GM21619 (cell line): Measurements from ENCODE around the gene RIC8B.
A peak's percentile ranks its signal among the peaks of the same experiment; 100 is the strongest.
"Not testable (repeated sequence)": the region's sequence is repeated elsewhere in the genome, so short reads cannot be mapped to it uniquely, and the experiment has no call there.

Experiments
- ATAC-seq: cut with Tn5 transposase; IDR thresholded peaks from one replicate; pipeline ENCODE4 v1.9.1; 2021; ENCODE audit not compliant: unreplicated experiment

Gene RIC8B

GRCh38 chr12:106774005-106774807 lies at the start of gene RIC8B:
RIC8B (plus strand) TSS chr12:106774682; CDS start chr12:106774746, 64 bp downstream.
- ATAC-seq: peak; percentile 88

- no peak for ATAC-seq
Observed at GRCh38 chr12:106724934-106725333, 49.5 kb upstream of the RIC8B start.

GRCh38 chr12:106726603-106727202 lies 47.8 kb upstream of the RIC8B start:
- not testable (repeated sequence) for ATAC-seq

GRCh38 chr12:106729611-106730010 lies 44.9 kb upstream of the RIC8B start:
- ATAC-seq: no peak

- ATAC-seq: no peak
Observed at GRCh38 chr12:106732890-106733289, 41.6 kb upstream of the RIC8B start.

GRCh38 chr12:106733660-106734059 lies 40.8 kb upstream of the RIC8B start:
- ATAC-seq: no peak

- ATAC-seq: no peak
Observed at GRCh38 chr12:106736051-106736957, 38.2 kb upstream of the RIC8B start.

GRCh38 chr12:106739318-106739717 lies 35.2 kb upstream of the RIC8B start:
- no peak for ATAC-seq

- no peak for ATAC-seq
Observed at GRCh38 chr12:106739815-106740530, 34.5 kb upstream of the RIC8B start.

GRCh38 chr12:106740818-106741217 lies 33.7 kb upstream of the RIC8B start:
- no peak for ATAC-seq

- no peak for ATAC-seq
Observed at GRCh38 chr12:106741247-106741646, 33.2 kb upstream of the RIC8B start.

- no peak for ATAC-seq
Observed at GRCh38 chr12:106743270-106743988, 31.1 kb upstream of the RIC8B start.

GRCh38 chr12:106744600-106744999 lies 29.9 kb upstream of the RIC8B start:
- no peak for ATAC-seq

- no peak for ATAC-seq
Observed at GRCh38 chr12:106745181-106745745, 29.2 kb upstream of the RIC8B start.

- no peak for ATAC-seq
Observed at GRCh38 chr12:106747973-106748436, 26.5 kb upstream of the RIC8B start.

- no peak for ATAC-seq
Observed at GRCh38 chr12:106750524-106750923, 24.0 kb upstream of the RIC8B start.

- peak; percentile 98 for ATAC-seq
Observed at GRCh38 chr12:106753526-106753925, 21.0 kb upstream of the RIC8B start.

GRCh38 chr12:106754331-106754730 lies 20.2 kb upstream of the RIC8B start:
- no peak for ATAC-seq

GRCh38 chr12:106757623-106758348 lies 16.7 kb upstream of the RIC8B start:
- ATAC-seq: no peak
